HG03460 (cell line): ENCODE data around the gene FCN3.
"Not testable (repeated sequence)": the region's sequence is repeated elsewhere in the genome, so short reads cannot be mapped to it uniquely, and the experiment has no call there.

Source experiments
- ATAC-seq: cut with Tn5 transposase; IDR thresholded peaks from one replicate; pipeline ENCODE4 v1.9.1; 2021; ENCODE audit not compliant: unreplicated experiment

The FCN3 gene

DNA sequence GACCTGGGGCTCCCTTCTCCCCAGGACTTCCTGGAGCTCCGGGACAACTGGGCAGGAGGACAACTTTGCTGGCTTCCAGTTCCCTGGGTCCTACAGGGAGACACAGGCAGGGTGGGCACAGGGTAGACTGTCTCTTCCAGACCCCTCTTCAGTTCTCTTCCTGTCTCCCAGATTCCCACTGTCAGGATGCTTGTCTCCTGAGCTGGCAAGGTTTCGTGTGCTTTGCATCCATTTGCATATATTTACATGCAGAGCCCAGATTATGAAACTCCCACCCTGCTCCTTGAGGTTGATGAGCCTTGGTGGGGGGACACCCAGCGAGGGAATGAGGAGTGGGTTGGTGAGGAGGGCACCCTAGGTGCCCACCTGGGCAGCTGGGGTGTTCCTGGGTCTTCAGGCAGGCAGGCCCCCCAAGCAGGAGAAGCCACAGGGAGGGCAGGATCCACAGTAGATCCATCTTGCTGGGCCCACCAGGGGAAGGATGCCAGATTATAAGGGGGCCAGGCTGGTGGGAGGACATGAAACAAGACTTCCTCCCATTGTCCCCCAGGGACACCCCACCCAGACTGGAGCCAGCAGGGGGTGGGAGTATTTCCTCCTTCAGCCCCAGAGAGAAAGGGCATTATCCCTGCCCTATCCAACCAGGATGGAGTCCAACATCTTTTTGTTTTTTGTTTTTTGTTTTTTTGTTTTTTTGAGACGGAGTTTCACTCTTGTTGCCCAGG lies at the start of gene FCN3:
FCN3 (minus strand) TSS at position 463 of the 725 bp plus-strand sequence; CDS start at position 457, 6 bp downstream.
- ATAC-seq: no peak

DNA sequence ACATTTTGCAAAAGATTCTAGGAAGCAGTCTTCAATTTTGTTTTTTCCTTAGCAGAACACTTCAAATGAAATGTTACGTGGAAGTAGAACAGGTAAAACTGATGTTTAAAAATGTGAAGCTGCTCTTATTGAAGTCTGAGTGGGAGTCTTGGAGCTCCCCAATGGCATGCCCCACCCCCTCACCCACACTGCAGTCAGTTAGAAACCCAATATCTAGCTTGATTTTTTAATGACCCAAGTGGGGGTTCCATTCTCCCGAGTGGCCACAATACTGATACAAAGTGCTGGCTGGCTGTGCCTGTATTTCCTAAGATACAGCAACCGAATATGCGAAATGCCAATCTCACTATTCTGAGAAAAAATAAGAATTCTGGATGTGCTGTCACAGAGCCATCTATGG lies 49.1 kb upstream of the FCN3 start:
- ATAC-seq: no peak

DNA sequence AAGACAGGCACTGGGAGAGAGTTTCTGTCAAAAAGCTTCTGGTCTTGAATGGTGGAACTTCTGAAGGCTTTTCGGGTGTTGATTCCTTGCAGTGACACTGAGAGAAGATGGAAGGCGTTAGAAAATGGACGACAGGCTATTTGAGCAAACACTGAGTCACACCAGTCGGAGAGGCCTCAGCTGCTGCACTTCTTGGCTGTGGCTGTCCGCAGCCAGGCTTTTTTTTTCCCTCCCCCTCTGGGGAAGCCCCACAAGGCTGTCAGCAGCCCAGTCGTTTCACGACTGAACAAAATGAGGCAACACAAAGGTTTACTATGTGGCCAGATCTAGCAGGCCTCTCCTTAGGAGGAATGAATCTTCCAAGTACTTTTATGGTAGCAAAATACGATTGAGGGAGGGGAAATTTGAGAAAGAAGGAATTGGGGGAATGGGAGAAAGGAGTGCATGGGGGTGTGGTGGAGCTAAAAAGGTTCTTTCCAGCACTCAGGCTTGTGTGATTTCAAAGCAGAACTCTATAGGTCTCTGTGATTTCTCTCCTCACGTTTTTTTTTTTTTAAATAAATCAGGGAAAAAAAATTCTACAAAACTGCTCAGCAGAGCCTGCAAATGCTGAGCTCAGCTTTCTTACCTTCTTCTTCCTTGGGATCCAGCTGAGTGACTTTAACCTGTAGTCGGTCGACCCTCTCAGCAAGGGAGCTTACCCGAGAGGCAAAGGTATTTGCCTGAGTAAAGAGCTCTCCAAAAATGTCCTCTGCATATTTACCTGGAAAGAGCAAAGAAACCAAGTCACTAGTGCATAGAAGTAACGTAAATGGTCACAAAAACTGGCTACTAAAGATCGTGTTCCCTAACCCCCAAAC lies 43.9 kb upstream of the FCN3 start:
- no peak for ATAC-seq

DNA sequence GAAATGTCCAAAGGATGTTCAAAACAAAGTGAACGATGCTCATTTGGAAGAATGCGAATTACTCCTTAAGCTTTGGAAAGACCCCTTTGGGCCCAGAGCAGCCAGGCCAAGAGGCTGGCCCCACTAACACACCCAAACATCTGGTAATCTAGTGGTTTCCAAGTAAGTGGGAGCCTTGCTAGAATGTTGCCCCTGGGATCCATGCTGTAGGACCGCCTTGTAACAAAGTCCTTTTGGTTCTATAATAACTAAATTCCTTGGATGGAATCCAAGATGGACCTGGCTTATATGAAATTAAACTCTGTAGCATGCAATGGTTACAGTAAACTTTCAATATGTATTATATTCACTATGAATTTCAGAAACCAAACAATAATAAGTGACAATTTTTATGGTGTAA lies 43.1 kb upstream of the FCN3 start:
- ATAC-seq: no peak

DNA sequence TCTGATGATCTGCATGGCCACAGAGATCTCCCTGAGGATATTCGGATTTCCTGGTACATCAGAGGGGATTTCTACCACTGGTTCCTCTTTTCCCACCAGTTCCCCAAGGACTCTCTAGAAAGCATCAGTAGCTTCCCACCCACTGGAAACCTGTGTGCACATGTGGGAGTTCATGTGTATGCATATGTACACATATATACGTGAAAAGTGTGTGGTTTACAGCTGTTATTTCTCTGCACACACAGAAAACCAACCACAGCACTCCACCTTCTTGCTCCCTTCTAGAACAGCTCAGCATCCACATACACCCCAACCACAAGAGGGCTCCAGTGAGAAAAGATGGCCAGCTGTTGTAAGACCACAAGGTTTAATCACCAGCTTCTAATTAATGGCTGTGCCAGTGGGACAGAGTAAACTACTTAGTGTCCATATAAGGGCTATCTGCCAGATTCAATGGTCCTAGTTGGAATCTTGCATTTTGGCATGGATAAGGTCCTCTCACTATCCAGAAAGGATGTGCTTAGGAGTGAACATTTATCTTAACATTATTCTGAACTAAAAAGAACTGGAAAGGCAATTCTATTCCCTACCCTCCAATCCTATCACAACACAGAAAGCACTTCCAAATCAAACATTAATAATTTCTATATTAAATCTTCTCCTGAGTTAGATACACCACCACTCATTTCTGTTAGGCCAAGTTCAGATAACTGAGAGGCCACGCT lies 41.9 kb upstream of the FCN3 start:
- no peak for ATAC-seq

DNA sequence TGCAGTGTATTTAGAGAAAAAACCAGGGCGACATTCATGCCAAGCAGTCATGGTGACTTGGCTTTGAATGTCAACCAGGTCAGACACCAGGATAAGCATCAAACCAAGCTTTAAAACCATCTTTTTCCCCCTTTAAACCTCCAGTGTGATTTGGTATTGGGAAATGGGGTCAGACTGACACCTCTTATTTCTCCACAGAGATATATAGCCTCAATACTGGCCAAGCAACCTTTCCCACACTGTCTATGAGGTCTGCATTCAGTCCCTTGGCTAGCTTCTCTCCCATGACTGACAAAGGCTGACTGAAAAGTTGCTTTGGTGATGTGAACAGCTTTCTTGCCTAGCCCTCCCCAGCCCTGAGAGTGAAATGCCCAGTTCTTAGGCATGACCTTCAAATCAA lies 39.5 kb upstream of the FCN3 start:
- no peak for ATAC-seq

DNA sequence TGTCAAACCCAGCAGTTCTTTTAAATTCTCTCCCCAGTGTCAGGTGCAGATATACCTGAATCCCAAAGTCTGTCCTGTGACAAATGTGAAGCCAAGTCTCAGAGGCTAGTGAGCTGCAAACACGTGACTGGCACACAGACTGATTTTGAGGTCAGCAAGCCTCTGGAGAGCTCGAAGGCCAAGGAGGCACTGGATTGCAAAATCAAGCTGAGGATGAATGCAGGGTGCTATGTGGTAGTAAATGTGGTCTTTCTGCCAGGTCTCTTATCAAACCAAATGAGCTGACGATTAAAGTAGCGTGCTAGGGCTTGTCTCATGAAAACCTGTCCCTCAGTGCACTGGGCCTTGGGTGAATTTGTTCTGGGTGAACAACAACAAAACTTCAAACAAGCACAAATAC lies 38.4 kb upstream of the FCN3 start:
- no peak for ATAC-seq

DNA sequence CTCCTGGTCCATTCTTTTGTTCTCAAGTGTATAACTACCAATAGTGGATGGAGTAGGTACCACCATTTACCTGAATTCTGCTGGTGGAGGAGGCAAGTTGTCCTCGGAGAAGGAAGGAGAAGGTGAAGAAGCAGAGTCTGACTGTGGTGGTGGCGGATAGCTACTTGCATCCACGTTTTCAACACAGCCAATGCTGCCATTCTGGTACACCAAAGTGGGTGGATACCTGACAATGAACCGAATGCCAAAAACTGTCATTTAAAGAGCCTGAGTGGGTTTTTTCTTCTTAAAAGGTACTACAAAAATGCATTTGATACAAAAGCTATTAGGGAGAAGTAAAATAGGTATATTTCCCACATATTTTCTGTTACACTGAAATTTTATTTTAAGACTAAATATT lies 37.9 kb upstream of the FCN3 start:
- ATAC-seq: no peak

DNA sequence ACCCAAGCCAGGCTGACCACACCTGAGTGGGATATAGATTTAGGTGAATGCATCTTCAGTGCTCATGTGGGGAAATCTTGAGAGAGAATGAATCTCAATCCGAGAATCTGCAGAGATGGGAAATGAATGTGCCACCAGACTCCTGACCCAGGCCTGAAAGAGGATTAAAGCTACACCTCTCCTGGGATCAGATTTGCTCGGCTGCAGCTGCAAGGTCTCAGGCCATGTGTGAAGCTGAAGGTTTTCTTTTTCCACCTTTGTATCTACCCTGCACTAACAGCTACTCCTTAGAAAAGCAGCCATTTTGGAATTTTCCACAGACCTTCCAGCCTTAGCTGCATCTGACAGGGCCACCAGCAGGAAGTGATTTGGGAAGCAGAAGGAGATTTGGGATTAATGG lies 36.1 kb upstream of the FCN3 start:
- no peak for ATAC-seq

DNA sequence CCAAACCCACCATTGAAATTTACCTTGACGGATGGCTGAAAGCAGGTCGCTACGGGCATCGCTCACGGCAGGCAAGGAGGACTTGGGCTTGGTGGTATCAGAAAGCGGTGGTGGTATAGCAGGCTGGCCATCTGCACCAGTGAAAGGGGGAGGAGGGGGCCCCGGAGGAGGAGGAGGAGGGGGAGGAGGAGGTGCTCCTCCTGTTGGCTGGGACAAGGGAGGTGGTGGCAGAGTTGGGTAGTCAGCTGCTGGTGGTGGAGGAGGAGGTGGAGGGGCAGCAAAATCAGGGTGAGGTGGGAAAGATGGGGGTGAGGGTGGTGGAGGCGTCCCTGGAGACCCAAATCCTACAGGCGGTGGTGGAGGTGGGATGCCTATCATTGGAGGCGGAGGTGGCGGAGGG lies 35.0 kb upstream of the FCN3 start:
- ATAC-seq: no peak

DNA sequence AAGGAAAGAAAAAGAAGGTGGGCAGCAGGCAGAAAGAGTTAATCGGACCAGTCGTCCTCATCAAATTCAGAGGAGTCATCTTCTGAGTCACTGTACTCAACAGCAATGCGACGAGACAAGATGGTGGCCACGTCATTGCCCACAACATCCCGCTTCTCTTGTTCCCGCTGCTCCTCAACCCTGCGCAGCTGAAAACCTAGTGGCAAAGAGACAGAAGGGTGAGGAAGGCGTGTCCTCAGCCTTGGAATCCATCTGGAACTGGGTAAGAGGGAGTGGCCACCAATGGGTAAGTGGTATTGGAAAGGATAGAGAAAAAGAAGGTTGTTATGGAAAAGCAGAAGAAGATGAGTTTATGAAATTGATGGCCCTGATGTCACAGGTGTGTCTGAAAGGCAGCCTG lies 33.5 kb upstream of the FCN3 start:
- ATAC-seq: no peak

DNA sequence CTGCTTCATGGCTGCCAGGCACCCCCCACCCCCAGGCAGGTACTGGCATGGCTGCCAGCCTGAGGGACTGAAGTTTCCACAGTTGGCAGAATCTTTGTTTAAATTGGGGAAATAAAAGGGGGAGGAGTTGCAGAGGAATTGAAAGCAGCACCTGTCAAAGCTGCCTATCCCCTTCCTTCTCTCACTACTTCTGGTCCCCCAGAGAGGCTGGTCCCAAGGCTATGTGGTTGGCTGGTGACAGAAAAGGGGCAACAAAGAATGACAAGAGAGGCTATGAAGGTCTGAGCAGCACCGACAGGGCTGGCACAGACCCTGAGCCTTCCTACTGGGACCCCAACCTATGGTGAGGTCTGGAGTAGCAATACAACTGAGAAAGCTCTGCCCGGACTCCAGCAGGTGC lies 32.2 kb upstream of the FCN3 start:
- not testable (repeated sequence) for ATAC-seq

DNA sequence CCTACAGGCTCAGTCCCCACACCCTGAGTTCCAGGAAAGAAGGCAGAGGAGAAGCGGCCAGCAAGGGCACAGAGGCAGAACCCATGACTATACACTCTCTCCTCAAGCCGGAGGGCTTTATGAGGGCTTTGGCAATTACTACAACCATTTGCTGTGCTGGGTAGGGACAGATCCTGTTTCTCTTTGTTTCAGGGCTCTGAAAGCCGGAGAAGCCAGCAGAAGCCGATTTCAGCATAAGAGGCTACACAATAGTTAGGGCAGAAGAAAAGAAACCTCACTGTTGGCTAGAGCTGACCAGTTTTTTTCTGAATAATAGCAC lies 31.7 kb upstream of the FCN3 start:
- no peak for ATAC-seq

DNA sequence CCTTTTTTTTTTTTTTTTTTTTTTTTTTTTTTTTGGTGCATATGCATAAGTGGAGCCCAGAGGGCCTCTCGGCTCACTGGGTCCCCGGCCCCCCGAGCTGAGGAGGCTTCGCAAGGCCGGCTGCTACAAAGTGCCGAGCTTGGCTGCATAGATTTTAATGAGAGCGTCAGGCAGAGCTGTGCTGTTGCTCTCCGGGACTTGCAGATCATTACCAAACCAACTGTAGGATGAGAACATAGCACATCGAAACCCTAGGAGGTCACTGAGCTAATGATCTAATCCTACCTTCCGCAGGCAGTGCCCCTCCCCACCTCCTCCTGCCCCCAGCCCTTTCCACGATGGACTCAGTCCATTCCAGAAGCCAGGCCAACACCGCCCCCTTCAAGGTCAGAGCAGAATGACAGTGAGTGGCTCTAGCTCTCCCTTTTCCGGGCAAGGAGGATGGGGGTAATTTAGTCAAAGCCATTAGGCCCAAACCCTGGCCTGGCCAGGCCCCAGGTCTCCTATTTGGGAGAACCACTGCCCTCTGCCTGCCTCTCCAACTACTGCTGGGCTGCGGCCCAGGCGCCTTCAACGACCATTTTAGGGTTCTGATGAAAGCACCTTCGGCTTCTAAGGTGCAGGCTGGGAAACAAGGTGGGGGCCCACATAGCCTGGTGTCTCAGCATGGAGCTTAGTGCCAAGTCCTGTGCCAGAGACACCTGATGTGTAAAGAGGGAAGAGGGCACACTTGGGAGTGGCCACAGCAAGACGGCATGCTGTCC lies 31.2 kb upstream of the FCN3 start:
- ATAC-seq: not testable (repeated sequence)

DNA sequence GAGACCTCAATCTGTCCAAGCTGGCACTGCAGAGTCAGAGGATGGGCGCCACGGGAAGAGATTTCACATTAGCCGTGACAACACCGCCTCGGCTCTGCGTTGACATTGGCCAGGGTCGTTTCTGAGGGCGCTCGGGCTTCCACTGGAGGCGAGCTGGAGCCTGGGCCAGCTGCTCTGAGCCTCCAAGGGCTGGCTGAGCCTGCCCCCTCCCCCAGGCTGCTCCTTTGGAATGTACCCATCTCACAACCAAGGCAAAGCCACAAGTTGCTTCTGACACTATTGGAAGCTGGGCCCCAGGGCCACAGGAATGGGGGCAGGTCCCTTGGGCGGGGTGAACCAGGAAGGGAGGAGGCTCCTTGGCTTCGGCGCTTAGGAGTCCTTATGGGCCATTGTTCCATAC lies 30.4 kb upstream of the FCN3 start:
- ATAC-seq: no peak

DNA sequence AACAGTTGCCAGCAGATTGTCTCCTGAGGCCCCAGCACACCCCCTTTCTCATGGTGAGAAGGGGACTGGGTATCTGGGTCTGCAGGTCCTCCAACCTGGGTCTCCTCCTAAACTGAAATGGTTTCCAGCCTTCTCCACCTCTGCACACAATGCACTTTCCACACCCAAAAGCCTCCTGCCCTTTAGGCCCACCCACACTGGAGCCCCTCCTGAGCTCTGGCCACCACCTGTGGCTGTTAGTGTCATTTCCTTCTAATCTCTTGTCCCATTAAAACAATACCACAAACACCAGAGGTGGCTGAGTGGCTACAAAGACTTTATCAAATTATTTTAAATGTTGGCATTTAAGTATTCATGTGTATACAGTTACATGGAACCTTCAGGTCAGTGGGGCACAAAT lies 29.3 kb upstream of the FCN3 start:
- no peak for ATAC-seq

DNA sequence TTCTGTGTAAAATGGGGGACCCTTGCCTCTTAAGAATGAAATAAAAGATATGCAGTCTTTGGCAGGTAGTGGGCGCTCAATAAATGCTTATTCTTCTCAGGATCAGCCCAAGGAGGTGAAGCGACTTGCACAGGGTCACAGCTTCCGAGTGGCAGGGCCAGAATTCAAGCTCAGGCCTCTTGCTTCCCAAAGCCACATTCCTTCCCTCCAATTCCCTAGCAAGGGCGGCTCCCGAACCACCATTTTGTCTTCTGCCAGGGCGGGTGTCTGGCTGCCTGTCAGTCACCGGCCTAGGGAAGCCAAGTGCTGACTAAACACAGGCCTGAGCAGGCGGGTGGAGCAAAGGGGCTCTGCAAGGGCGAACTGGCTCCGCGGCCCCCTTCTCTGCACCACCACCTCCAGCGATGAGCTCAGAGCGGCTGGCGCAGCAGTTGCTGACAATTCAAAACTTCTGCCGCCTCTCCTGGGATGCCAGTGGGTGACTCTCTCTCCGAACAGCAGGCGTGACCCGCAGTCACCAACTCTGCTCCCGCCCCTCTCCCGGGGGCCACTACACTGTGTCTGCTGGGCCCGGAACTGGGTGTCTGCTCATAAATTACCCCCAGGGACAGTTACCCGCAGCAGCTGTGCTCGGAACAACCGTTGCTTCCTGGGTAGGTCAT lies 28.6 kb upstream of the FCN3 start:
- peak; percentile 63 for ATAC-seq

DNA sequence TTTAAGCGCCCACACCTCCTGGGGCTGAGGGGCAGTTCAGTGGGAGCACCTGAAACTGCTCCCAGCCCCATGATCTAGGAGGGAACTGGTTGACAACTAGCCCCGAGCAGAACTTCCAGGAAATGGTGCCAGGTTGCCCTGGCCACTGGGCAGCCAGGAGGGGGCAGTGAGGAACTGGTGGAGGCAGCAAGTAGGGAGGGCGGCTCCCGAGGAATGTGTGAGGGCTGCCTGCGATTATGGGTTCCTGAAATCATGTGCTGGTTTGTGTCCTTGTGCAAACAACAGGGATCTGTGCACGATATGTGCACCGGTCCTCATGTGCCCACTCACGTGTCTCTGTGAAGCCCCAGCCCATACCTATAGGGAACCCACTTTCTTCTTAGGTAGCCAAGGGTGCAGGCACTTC lies 27.7 kb upstream of the FCN3 start:
- ATAC-seq: no peak

DNA sequence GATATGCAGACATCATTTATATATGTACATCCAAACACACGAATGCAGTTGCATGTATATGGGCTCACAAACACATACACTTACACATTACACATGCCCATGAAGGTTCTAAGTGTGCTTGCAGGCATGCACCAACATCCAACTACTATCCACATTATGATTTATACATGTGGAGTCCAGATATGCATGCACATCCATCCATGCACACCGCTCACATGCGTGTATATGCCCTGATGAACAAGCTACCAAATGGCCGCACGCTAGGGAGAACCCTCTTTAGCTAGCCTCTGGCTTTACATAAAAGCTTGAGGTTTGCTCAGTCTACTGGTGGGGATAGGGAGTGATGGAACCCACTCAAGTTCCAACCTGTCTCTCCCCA lies 26.3 kb upstream of the FCN3 start:
- ATAC-seq: no peak

DNA sequence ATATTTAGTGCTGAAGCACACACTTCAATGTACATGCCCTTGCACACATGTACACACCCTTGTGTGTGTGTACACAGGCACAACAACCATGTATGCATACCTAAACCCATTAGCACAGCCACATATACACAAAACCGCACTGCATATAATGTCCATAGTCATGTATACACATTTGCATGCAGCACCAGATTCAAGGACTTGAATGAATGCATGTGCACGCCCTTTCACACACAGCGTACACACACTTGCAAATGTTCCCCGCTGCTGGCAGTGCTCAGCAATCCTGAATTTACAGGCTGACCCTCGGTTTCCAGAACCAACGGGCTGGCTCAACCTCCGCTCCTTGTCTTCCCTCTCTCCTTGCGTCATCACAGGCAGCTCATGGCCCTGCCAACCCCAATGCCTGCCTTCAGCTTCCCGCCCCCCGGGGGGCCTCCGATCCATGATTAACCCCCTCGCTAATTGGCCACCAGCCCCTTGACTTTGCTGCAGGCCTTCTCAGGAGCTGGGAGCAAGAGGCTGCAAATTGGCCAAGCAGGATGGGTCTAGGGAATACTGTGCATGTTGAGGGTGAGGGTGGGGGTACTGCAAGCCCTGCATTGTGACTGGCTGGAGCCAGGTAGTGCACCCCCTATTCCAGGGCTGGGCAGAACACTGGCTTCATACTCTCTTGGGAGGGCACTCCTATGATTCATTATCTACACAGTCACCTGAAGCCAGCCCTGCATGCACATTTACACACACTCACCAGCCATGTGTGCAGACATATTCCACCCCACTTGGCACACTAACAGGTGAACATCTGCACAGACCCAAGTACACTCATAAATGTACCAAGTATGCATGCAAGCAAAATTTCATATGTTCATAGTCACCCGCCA lies 25.7 kb upstream of the FCN3 start:
- ATAC-seq: no peak
